Subcutaneous adipose tissue (tissue), 4 donors: ENCODE measurements around the gene LRRC32. TPM values are rescaled to one million over a fixed set of nuclear protein-coding genes. Genes with fewer than 3 reads are reported as not detected.

Experiments
- CTCF ChIP-seq: fragments of 450-650 bp; IDR thresholded peaks from one replicate; pipeline ENCODE4 v1.5.1; 2016; ENCODE audit warnings: low read depth, mild to moderate bottlenecking, control low read depth, antibody characterized with exemption, moderate library complexity
- total RNA-seq, 4 donors: library from RNA; depleted of rRNA; stranded (reverse); fragments of >200 nt; gene quantifications; one replicate each; pipeline ENCODE4 v1.1.0, GENCODE V29; 2016

Gene LRRC32
- total RNA-seq, 4 donors from 2014 or later, result 30.1 to 93.6 (median 57.6) TPM

GRCh38 chr11:76676636-76677457 lies 6.3 kb upstream of the LRRC32 start:
- no peak for TF ChIP-seq CTCF

DNA sequence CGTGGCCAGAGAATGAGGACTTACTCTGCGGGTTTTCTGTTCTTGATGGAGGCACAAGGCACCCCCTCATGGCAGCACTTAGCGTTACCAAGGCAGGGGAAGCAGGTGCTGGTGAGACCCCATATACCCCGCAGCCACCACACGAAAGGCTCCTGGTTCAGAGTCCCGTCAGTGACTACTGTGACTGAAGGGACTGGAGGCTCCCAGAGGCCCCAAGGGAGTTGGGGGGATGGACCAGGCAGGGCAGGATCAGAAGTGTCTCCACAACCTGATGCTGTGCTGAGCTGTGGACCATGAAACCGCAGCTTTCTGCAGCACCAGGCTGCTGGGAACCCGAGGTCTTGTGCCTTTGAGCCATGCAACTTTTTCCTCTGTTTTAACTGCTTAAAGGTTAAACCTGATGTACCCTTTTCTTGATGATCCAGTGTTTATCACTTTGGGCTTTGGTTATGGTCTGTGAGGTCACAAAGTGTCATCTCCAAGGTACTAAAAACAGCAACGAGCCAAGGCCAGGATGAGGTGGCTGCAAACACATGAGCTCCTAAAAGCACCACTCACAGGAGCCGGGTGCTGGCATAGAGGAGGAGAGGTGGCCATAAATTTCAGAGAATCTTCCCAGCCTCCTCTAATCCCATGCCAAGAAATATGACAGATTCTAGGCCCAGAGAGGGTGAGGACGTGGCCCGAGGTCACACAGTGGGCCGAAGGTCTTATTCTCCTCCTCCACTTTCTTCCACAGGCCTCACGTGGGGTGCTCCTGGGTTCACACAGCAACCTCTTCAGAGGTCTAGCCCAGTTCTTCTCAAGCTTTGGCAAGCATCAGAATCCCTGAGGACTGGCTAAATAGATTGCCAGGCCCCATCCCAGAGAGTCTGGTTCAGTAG lies 4.2 kb upstream of the LRRC32 start:
- TF ChIP-seq CTCF, result no peak

- no peak for TF ChIP-seq CTCF
Observed at GRCh38 chr11:76673176-76674142, 2.9 kb upstream of the LRRC32 start.

- no peak for TF ChIP-seq CTCF
Observed at GRCh38 chr11:76672431-76673175, 2.1 kb upstream of the LRRC32 start.

- no peak for TF ChIP-seq CTCF
Observed at GRCh38 chr11:76671626-76672309, 1.2 kb upstream of the LRRC32 start.

DNA sequence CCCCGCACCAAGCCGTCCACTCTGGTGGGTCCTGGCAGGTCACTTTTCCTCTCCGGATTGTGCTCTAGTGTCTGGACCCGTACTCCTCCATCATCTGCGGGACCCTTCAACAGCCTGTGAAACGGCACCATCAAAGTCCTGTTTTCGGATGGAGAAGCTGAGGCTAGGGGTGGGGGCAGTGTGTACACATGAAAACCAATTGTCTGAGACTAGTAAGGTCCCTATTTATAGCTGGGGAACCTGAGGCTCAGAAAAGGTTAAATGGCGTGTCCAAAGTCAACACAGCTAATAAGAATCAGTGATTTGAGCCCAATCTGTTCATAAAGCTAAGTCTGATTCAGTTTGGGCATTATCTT lies 668 bp upstream of the LRRC32 start:
- TF ChIP-seq CTCF, result no peak
